ENCODE data around the gene ZBTB20.
A peak's percentile ranks its signal among the peaks of the same experiment; 100 is the strongest.

The ZBTB20 gene

DNA sequence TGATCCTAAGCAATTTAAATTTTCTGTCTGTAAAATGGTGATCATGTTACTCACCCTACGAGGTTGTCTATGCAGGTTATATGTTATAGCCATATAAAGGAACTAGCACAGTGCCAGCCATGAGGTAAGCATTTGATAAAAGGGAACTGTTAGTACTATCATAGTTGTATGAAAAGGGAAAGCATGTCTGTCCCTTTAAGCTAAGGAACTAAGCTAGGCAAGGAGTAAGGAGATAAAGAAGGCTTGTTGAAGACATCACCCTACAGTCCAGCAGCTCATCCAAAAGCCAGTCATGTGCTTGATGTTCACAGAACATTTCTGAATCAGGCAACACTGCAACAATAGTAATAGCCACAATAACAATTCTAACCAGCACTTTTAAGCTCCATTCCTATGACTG lies 243.9 kb downstream of the ZBTB20 start:
- DNase-seq: peak; percentile 48

DNA sequence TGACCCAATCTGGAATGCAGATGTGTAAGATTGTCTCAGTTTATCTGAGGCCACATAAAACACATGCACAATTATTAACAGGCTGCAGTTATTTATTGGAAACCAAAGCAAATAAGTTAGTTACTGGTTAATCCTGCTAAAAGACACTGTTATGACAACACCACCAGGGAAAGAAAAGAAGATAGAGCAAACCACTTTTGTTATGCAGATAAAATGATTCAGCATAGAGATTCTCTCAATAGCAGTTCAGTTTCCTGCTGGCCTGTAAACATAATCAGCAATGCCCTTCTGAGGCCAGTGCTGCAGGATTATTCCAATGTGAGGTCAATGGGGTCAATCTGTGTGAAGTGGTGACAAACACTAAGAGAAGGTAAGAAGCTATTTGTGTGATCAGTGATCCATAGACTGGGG lies 244.4 kb downstream of the ZBTB20 start:
- DNase-seq: peak; percentile 55

DNA sequence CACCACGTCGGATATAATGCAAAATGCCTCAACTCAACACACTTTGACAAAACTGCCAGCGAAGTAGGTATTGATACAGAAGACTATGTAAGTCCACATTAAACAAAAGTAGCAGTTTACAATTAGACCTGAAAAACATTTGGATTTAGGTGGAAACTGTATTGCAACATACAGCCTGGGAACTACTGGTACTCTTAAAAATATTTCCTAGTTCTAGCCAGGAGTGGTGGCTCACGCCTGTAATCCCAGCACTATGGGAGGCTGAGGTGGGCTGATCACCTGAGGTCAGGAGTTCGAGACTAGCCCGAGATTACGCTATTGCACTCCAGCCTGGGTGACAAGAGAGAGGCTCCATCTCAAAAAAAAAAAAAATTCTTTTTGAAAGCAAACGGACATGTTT lies 246.2 kb downstream of the ZBTB20 start:
- DNase-seq: no peak

- DNase-seq: peak; percentile 88
These were observed 247.7 kb downstream of the ZBTB20 start for GRCh38 chr3:114899186-114899931.

GRCh38 chr3:114896978-114897377 lies 250.1 kb downstream of the ZBTB20 start:
- no peak for DNase-seq

GRCh38 chr3:114893361-114893760 lies 253.7 kb downstream of the ZBTB20 start:
- no peak for DNase-seq

DNA sequence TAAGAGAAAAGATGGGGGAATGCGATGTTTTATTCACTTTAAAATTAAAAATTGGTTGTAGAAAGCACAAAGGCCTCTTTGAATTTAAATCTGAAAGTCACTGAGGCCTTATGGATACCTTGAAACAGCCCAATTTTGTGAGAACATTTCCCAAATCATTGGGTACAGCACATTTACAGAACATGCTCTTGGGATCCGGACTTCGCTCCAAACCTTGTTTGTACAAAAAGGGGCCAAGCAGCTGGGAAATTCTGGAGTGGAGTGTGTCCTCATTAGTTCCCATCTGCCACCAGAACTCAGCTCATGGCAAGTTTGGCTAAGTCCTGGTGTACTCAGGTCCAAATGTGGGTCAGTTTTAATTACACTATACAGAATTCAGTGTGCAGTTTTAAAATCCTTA lies 254.2 kb downstream of the ZBTB20 start:
- DNase-seq: peak; percentile 27

DNA sequence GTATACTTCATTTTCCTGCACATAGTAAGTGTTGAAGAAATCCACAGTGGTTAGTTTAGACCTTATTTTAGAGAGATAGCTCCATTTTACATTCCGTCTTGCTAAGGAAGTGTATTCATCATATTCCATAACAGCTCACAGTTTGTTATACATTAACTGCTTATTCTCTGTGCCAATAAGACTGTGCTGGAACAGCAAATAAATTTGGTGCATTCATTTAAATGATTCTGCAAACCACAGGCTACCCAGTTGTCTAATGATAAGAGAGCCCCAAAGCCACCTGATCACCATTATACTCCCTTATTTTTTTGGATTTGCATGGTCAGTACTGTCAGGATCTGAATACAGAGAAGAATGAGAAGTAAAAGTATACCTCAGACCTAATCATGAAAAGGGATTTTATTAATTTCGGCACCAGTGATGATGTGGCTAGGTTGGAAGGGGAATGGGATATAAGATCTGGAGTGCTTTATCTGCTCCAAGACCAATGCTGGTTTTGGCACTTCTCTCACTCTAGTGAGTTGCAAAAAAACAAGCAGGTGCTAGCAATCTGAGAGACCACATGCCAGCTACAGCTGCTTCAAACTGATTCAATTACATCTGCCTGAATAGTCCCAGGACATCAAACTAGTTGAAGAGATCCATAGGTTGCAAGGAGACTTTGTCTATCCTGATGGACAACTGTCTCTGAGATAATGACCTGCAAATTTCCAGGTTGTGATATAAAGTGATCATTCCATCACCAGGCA lies 254.8 kb downstream of the ZBTB20 start:
- DNase-seq: peak; percentile 53

GRCh38 chr3:114887806-114888205 lies 259.3 kb downstream of the ZBTB20 start:
- no peak for DNase-seq

DNA sequence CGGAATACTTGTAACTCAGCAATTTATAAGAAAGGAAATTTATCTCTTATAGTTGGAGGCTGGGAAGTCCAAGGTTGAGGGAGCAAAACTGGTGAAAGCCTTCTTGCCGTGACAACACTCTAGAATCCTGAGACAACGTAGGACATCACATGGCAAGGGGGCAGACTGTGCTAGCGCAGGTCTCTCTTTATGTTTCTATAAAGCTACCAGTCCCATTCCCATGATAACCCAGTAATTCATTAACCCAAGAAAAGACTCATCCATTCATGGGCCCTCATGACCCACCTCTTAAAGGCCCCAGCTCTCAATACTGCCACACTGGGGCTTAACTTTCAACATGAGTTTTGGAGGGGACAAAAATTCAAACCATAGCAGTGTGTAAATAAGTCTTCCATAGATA lies 260.2 kb downstream of the ZBTB20 start:
- DNase-seq: no peak

DNA sequence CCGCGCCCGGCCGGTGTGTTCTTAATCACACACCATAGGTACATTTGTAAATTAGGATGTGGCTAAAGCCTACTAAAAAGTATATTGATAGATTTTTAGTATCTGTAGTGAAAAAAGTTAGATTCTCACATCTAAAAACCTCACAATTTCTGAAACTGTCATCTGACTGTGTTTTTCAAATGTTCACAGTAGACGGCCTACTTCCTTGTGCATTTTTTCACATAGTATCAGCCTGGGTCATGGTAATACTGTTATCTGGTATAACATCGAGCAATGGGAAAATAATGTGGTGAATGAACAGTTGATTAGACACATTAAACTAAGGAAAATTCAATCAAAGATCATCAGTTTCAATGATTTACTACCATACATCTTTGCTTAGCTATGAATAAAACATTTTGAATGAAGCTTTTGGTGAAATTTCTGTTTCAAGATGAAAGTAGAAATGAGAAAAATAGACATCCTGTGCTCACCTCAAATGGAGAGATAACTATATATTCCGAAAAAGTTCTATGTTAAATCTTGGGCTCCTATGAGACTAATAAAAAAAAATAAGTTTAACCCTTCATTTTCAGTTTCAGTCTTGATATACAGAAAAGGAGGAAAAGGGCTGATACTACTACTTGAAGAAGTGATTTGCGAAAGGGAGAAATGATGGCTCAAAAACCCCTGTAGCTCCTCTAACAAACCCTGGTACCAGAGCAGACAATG lies 262.7 kb downstream of the ZBTB20 start:
- DNase-seq: no peak

DNA sequence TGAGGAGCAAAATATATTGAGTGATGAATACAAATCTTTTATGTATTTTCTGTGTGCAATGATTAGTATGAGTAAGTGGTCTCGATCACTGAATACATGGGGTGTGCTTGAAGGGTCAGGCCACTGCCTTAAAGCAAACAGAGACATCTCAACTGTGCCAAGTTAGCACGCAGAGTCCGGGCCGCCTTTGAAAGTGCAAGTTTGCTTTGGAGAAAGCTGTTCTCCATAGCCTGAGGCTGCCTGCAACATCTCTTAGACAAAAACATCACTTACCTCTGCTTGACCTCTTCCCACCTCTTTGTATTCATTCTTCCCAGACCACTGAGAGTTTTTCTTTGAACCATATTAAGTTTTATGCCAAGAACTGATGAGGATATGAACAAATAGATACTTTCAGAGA lies 267.0 kb downstream of the ZBTB20 start:
- DNase-seq: peak; percentile 98

DNA sequence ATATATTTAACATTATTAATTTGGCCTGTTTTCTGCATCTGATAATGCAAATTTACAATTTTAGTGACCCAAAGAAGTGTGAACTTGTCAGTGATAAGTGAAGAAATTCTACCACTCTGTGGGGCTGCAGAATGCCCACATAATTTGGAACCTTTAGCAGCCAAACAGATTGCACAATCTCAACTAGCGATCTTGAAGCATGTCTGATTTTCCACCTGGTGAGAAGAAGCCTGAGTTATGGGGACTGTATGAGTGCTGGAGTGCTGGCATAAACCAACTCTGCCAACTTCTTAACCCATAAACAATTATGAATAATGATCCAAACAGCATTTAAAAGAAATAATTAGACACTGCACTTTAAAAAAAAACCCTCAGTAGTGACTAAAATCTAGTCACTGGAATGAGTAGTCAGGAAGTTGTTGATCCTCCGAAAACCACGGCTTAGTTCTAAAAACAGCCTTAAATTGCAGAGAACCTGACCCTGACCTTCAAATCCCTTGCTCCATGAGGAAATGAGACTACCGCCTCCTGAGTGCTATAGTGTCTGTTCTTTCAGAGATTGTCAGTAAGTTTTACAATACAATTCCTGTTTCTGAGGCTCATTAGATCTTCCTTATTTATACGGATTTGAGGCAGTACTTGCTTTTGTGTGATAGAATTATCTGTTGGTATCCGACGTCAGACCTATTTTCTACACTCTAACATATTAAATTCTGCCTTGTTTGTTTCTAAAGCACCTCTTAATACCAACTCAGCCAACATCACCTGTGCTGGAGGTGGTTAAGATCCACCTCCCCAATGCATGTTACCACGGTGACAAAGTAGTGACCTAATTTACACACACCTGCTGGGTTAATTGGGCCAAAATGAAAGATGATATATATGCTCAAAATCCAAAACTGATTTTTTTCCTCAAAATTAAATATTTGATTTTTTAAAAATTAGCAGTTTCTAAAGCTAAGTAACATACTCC lies 267.7 kb downstream of the ZBTB20 start:
- DNase-seq: peak; percentile 93

GRCh38 chr3:114878114-114878839 lies 268.8 kb downstream of the ZBTB20 start:
- peak; percentile 24 for DNase-seq

GRCh38 chr3:114877378-114878113 lies 269.5 kb downstream of the ZBTB20 start:
- peak; percentile 28 for DNase-seq

DNA sequence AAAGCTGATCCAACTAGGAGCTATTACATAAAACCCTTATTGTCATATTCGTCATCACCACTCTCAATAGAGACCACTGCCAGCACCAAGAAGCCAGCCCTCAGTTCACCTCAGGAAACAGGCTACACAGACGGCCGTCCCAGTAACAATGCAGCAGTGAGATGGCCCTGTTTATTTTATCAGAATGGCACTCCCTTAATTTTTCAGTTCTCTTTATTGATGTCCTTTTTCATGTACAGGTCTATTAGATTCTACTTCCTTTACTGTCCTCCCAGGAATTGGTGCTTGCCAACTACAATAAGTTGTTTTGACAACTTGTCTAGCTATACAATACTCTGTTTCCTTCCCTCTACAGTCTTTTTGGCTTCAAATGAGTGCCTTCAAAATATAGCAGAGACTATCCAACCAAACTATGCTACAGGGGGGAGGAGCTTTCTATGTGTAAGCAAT lies 272.5 kb downstream of the ZBTB20 start:
- DNase-seq: peak; percentile 14

- DNase-seq: no peak
These were observed 273.5 kb downstream of the ZBTB20 start for GRCh38 chr3:114873591-114873990.

- no peak for DNase-seq
These were observed 274.5 kb downstream of the ZBTB20 start for GRCh38 chr3:114872588-114872987.

DNA sequence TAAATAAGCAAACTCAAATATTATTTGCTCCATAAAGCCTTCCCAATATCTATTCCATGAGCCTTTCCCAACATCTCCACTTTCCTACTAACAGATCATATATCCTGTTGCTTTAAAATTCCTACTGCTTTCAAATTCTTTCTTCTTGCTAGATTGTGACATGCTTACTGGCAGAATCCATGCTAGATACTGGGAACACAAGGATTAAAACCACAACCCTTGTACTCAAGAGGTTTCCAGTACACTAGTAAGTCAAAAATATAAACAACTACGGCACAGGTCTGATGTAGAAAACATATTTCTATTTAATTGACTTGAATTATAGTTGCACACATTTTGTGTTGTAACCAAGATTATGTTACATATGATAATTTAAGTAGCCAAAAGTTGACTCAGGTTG lies 275.0 kb downstream of the ZBTB20 start:
- no peak for DNase-seq

DNA sequence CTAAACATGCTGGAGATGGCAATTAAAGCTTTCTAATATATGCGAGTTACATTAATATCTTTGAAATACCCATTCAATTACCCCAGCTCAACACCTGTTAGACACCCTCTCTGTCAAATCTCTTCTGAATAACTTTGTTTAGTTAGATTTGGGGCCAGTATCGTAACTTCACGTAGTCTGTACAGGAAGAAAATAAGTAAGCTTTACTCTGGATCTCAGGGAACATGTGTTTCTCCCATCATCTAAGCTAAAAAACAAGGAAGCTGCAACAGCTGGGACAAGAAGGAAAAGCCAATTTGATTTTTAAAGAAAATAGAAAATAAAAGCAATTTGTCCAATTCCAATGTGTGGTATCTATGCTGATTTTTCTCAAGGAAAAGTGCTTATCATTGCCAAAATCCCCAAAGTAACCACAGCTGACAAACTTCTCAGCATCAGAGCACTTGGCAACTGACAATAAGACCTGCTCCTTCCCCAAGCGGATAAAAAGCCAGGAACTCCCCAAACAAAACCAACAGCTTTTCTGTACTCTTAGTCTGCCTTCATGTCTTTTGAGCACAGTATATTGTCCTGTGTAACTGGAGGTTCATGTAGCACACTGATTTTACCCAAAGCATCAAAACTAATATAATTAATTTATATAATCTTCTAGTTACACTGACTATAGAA lies 279.1 kb downstream of the ZBTB20 start:
- no peak for DNase-seq
